HG03196 (cell line): ENCODE data around the gene FNBP1L.

Experiments
- ATAC-seq: cut with Tn5 transposase; IDR thresholded peaks from one replicate; pipeline ENCODE4 v1.9.1; 2021; ENCODE audit not compliant: unreplicated experiment

FNBP1L gene

DNA sequence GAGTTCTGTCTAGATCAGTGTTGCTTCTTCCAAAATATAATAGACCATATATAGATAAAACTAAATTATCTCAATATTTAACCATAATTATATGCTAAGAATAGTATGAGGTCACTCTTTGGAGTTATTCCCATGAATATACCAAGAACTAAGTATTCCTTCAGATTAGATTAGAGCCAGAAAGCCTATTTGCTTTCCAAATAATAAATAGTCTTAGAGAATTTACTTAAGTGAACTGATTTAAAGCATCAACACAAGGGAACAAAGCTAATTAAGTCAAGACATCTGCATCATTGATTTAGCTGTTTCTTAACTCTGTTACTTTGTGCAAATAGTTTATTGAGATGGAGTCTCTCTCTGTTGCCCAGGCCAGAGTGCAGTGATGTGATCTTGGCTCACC lies 35.7 kb downstream of the FNBP1L start:
- ATAC-seq = no peak

DNA sequence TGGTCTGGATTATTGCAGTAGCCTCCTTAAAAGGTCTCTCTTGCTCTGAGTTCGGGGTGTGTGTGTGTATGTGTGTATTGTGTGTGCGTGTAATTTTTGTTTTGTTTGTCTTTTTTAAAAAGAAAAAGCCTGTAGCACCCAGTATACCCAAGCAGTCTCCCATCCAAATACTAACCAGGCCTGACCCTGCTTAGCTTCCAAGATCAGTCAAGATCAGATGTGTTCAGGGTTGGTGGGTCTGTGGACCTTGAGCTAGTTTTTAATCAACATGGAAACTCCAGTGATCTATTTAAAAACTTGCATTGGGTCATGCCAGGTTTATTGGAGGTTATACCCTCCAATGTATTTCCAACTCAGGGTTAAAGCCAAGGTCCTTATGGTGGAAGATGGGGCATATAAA lies 40.3 kb downstream of the FNBP1L start:
- no peak for ATAC-seq

DNA sequence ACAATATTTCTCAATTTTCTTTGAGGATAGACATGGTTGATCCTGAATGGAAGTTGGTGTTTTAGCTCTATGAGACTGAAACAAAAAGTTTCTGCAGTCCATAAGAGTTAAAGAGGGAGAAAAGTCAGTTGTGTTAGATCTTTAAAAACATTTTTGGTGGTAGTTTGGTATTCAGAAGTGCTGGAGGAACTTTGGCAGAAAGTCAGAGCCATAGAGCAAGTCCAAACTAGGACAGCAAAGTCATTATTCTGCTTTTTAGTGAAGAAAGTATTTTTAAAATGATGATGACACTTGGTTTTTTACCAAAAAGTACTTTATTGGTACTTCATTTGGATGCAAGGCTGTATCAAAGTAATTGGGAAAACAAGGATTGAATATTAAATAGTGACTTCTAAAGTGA lies 41.8 kb downstream of the FNBP1L start:
- ATAC-seq = no peak

DNA sequence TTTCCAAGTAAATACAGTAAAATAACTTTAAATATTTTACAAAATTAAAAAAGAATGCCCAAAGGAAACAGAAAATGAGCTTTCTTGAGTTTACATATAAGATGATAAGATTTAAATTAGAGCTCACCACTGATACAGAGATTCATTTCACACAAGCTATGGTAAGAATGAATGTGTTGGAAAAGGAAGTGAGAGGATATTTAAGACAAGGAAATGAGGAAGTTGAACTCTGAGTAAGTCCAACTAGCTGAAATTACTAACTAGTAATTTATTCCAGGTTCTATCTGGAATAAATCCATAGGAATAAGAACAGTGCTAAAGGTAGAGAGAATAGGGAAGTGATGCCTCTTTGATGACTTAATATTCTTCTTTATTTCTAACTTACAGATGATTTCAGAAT lies 42.4 kb downstream of the FNBP1L start:
- ATAC-seq = no peak

DNA sequence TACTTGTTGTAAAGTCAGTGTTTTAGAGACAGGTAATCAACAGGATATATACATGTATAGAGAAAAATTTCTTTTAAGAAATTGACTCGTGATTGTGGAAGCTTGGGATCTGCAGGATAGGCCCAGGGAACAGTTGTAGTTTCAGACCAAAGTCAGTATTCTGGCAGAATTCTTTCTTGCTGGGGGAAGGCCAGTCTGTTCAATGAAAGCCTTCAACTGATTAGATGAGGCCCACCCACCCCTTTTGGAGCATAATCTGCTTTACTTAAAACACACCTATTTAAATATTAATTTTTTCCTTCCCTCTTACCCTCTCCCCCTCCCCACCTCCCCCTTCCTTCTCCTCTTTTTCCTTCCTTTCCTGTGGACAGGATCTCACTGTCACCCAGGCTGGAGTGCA lies 48.0 kb downstream of the FNBP1L start:
- no peak for ATAC-seq

DNA sequence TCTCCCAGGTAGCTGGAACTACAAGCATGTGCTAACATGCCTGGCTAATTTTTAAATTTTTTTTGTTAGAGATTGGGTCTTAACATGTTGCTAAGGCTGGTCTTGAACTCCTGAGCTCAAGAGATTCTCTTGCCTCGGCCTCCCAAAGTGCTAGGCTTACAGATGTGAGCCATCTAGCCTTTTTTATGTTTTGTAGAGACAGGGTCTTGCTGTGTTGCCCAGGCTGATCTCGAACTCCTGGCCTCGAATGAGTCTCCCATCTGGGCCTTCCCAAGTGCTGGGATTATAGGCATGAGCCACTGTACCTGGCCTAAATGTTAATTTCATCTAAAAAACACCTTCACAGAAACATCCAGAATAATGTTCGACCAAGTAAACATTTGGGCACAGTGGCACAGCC lies 48.6 kb downstream of the FNBP1L start:
- ATAC-seq = no peak

DNA sequence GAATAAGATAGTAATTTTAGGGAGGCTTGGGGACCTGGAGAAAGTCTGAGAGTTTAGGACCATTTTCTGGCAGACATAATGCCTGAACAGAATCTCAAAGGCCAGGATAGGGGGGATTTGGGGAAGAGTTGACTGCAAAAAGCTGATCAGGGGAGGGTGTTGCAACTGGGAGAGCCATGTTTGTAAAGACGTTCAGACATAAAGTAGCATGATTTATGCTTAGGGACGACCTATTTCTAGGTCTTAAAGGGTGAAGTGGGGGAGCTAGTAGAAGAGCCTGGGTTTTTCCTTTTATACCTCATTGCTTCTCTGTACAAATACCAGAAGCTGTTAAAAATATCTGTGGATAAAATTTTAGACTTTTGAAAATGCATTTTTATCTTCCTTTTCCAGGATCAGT lies 51.2 kb downstream of the FNBP1L start:
- no peak for ATAC-seq

DNA sequence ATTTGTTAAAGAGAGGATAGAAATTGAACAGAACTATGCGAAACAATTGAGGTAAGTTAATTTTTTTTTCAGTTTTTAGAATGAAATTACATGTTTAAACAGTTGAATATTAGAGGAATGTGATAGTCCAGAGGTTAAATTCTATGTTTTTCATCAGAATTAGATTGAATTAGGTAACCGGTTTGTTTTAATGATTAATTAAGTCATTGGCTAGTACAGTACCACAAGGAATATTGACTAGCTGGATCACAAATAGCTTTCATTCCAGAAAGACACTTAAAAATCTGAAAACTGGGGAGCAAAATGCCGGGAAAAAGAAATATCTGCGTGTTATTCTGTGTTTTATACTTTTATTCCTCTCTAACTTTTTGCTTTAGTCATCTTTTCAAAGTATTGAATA lies 51.6 kb downstream of the FNBP1L start:
- no peak for ATAC-seq

DNA sequence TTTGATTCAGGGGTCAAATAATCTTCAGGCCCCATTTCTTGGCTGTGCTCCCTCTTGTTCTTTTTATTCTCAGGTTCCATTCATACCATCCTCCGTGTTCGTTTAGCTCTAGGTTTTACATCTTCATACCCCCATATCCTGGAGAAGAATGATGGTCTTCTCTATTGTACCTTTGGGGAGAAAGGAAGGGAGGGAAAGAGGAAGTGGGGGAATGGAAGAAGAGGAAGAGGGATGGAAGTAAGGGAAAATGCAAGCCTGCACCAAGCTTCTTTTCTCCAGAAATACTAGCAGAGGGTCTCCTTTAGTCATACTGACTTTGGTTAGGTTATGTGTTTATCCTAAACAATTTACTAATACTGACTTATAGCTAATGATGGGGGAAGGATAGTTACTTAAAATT lies 52.4 kb downstream of the FNBP1L start:
- no peak for ATAC-seq

DNA sequence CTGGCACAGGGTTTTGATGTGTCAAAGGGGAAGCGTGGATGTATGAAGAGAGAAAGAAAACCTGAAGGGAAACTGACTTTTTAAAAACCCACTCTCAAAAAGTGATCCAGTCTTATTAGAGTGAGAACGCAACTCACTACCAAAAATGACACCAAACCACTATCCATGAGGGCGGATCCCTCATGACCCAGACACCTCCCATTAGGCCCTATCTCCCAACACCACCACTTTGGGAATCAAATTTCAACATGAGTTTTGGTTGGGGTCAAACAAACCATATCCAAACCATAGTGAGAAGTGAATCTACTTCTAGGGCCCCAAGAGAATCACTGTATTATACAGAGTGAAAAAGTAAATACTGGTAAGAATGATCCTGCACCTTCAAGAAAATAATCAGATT lies 53.5 kb downstream of the FNBP1L start:
- ATAC-seq = no peak

DNA sequence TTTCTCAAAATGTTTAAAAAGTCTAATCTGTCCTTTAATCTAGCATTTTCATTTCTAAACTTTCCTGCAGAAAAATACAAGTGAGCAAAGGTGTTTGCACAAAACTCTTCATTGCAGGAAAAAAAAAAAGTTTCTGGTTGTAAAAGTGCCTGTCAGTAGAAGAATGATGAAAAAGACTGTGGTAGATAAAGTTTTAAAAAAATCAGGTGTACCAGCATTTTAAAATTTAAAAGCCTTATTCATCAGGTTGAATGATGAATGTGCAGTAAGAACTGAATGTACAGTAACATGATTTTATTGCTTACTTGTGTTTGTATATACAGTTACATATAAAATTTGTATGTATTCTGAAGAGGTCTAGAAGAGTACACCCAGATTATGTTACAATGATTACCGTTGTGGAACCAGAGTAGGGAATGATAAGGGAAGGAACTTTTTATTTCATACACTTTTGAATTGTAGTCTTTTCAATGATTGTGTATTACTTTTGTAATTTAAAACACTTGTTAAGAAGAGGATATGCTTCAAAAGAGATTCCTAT lies 54.0 kb downstream of the FNBP1L start:
- no peak for ATAC-seq

DNA sequence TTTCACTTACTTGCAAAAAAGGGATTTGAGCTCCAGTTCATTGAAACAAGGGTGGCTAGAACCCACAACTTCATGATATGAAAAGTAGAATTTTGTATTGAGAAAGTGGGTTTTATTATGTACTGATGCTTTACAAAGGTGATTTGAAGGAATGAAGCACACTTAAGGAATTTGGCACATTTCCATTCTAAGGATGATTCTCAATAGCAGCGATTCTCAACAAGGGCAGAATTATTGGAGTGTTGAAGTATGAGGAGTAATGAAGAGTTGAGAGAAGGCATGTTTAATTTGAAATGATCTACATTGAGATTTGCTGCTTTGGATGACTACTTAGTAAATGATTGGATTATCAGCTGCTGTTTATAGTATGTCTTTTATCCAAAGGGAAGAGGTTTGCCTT lies 54.7 kb downstream of the FNBP1L start:
- ATAC-seq = no peak

DNA sequence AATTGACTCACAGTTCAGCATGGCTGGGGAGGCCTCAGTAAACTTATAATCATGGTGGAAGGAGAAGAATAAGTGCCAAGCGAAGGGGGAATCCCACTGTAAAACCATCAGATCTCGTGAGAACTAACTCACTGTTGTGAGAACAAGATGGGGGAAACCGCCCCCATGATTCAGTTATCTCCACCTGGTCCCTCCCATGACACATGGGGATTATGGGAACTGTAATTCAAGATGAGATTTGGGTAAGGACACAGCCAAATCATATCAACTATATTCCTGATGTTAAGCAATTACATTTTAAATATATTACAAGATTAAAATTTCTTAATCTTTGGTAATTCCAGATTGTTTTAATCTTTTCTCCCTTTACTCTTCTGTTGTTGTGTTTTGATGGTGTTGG lies 55.2 kb downstream of the FNBP1L start:
- ATAC-seq = no peak

DNA sequence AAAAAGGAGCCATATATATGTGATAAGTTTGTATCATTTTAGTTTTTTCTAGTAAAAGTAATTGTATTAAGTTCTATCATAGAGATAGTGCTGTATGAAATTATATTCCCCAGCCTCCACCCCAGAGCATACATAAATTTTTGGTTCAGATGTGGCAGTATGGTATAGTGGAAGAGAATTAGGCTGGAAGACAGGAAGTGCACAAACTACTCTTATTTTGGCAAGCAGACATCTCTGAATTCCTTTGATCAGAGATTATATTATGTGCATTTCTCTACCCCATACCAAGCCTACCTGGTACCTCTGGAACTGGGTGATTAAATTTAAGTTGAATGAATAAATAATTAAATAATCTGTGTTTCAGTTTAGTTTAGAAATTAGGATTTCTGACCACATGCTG lies 55.9 kb downstream of the FNBP1L start:
- no peak for ATAC-seq

DNA sequence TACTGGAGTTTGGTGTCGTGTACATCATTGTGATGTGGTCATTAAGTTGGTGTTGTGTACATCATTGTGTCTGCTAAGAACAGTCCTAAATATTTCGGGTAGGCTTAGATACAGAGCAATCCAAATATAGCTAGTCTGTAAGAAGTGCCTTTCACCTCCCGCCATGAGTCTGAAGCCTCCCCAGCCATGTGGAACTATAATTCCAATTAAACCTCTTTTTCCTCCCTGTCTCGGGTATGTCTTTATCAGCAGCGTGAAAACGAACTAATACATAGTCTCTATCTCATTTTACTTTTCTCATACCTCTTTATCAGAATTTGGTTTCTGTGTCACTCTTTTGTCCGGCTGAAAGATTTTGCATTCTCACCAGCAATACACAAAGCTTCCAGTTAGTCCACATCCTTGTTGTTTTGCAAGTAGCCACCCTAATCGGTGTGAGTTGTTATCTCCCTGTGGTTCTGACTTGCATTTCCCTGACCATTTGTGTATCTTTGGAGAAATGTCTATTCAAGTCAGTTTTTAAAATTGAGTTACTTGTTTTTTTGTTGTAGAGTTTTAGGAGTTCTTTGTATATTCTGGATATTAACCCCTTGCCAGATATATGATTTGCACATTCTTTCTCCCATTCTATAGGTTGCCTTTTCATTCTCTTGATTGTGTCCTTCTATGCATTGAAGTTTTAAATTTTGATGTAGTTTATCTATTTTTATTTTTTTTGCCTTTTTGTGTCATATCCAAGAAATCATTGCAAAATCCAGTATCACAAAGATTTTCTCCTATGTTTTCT lies 56.5 kb downstream of the FNBP1L start:
- no peak for ATAC-seq

DNA sequence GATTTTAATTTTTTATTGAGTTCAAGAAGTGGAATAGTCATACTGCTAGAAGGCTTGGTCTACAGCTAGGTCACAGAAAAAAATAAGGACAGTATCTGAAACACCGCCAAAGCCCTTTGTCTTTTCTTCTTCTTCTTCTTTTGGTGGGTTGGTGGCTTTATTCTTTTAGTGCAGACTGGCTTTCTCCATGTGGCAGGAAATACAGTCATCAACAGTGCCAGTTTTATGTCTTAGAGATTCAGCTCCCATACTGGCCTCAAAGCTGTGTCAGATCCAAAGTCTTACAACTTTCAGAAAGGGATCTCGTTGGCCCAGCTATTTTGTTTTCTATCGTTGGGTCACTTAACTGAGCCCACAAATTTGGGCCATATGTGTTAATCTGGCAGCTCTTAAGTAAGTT lies 58.2 kb downstream of the FNBP1L start:
- no peak for ATAC-seq

DNA sequence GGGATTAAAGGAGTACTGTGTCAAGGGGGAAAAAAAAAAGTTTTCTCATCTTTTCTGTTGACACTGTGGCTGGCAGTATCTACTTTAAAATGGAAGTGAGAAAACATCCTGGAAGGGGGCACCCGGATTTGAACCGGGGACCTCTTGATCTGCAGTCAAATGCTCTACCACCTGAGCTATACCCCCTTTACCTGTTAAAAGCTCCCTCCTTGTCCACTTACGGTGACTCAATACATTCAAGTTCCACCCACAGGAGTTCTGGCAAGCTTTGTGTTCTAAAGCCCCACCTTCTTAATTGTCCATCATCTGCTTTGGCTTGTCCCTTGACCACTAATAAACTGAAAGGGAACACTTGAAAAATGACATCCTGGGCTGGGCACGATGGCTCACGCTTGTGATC lies 68.2 kb downstream of the FNBP1L start:
- ATAC-seq = no peak

DNA sequence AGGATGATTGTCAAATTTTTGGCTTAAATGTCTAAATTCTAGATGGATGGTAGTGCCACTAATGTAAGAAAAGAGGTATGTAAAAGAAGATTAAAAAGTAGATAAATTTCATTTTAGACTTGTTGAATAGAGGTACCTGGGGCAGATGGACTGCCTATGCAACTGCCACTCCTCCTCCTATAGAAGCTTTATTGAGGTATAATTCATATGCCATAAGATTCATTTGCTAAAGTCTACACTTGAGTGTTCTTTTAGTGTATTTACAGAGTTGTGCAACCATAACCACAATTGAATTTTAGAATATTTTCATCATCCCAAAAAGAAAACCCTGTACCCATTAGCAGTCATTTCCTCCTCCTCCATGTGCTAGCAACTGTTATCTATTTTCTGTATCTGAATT lies 70.6 kb downstream of the FNBP1L start:
- ATAC-seq = no peak

DNA sequence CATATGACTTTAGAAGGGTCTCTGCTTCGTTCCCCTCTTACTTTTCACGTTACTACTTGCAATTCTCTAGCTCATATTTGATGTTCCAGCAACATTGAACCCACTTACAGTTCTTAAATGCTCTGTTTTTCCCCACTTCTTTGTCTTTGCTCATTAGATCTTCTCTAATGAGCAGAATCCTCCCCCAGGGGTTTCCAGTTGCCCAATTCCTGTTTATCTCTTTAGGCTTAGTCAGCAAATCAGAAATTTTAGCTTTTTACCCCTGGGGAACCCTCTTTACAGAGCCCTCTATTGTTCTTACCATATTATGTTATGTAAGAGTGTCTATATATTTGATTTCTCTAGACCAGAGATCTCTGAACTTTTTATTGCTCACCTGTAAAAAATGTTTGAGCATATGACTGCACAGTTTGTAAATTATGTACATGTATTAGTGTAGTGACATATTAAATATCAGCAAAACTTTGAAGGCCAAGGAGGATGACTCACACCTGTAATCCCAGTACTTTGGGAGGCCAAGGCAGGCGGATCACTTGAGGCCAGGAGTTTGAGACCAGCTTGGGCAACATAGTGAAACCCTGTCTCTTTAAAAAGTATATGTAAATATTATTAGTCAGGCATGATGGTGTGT lies 71.4 kb downstream of the FNBP1L start:
- ATAC-seq = no peak

DNA sequence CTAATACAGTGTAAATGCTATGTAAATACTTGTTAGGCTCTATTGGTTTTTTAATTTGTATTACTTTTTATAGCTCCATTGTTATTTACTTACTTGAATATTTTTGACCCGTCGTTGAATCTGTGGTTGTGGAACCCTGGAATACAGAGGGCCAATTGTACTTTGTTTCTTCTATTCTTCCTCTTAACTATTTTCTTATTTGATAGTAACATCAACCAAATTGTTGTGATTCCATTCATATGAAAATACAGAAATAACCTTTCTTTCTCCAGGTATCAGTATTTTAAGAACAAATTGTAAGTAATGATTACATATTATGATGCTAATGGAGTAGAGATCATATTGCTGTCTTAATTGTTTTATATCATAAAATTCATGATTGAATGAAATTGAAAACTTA lies 73.7 kb downstream of the FNBP1L start:
- ATAC-seq = no peak

DNA sequence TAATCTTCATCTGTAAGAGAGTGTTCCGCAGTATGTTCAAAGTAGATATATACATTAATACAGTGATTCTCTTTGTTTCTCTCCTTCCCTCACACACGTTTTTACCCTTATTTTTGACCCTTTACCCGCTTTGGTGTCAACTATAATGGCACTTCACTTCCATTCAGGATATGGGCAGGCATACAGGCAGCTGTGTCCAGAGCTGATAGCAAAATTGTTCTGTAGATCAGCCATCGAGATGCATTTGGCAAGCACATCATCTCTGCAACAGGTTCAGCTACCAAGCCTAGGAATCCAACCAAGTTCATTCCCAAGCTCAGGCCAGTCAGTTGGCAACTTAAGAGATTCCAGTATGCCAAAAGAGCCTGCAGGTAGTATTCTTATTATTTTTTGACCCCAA lies 74.8 kb downstream of the FNBP1L start:
- ATAC-seq = no peak

DNA sequence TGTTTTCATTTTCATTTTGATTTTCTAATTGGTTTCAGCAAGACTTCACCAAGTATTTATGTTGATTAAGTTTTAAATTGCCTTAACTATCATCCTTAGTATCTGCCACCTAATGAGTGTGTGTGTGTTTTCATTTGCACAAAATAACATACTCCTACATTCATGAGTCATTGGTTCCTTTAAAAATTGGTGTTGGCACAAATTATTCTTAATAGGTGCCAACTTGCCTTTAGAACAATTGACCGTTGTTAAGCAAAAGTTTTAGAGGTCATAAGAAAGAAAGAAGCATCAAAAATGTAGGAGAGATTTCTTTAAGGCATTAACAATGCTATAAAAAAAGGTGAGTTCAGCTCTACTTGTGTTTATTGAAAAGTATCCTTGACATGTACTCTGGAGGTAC lies 77.5 kb downstream of the FNBP1L start:
- no peak for ATAC-seq

DNA sequence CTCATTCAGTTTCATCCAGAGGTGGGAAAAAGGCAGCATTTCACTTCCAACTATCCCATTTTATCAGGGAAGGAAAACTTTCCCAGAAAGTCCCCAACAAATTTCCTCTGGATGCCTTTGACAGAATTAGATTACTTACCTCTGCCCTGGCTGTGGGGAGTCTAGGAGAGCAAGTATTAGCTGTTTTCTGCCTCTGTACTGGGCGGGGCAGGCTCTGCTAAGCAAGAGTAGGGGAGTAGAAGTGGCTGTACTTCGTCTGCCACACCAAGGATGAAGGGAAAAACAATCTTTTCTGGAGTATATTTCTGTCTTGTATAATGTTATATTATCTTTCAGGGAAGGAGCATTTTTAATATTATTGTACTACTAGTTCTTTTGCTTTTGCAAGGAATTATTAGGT lies 78.5 kb downstream of the FNBP1L start:
- ATAC-seq = no peak
